Measurements from ENCODE around the gene CCDC91.
"Not testable (repeated sequence)": the region's sequence is repeated elsewhere in the genome, so short reads cannot be mapped to it uniquely, and the experiment has no call there.

Gene CCDC91

DNA sequence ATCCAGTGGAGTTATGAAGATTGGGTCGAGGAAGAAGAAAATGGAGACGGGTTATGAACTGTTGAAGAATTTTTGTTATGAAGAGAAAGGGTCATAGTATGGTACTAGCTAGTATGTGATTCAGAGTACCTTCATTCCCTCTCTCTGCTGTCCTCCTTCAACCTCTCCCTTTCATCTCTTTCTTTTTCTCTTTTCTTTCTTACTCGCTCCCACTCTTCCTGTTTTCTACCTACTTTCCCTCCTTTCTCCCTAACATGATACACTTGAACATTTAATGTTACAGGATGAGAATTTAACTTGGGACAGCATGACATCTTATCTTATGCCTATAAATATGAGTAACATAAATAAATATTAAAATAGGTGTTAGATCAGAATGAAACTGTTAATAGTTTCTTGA is 112.9 kb downstream of the CCDC91 start:
- DNase-seq = no peak

DNA sequence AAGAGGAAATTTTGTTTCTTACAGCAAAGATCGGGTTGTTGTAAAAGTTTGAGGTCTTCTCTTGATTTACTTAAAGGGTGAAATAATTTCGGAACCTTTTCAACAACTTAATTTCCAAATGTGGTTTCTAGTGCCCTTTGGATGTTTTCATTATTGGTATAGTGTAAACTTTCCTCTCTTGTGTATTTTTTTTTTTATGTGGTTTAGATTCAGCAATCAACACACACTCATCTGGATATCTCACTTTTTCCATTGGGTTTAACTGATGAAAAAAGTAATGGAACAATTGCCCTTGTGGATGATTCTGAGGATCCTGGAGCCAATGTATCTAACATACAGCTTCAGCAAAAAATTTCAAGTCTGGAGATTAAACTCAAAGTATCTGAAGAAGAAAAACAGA is 116.3 kb downstream of the CCDC91 start:
- no peak for DNase-seq

DNA sequence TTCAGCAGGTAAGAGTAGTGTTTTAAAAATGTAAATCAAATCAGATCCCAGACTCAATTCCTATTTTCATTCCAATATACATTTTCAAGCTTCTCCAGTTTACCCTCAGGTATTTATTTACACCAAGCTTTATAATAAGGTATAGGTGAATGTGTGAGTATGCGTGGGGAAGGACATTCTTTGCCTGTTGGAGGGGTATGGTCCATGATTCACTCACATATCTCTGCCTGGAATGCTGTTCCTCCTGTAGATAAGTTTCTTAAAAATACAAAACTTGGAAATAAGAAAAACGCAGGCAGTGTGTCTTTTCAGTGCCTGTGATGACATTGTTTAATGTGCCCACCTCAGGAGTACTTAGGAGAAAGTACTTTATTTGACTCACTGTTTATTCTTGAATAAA is 118.6 kb downstream of the CCDC91 start:
- DNase-seq = no peak

- DNase-seq = no peak
These were observed 123.4 kb downstream of the CCDC91 start for GRCh38 chr12:28313631-28314030.

GRCh38 chr12:28316049-28316448 is 125.8 kb downstream of the CCDC91 start:
- no peak for DNase-seq

DNA sequence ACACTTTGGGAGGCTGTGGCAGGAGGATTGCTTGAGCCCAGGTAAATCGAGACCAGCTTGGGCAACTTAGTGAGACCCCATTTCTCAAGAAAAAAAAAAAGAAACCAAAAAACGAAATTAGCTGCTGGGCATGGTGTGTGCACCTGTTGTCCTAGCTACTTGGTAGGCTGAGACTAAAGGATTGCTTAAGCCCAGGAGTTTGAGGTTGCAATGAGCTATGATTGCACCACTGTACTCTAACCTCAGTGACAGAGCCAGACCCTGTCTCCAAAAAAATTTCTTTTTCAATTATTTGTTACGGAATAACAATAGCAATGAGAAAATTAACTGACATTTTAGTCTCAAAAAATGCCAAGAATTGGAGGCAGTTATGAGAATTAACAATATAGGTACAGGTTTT is 128.0 kb downstream of the CCDC91 start:
- no peak for DNase-seq

GRCh38 chr12:28320353-28320752 is 130.1 kb downstream of the CCDC91 start:
- DNase-seq = no peak

- DNase-seq = no peak
These were observed 137.5 kb downstream of the CCDC91 start for GRCh38 chr12:28327722-28328121.

DNA sequence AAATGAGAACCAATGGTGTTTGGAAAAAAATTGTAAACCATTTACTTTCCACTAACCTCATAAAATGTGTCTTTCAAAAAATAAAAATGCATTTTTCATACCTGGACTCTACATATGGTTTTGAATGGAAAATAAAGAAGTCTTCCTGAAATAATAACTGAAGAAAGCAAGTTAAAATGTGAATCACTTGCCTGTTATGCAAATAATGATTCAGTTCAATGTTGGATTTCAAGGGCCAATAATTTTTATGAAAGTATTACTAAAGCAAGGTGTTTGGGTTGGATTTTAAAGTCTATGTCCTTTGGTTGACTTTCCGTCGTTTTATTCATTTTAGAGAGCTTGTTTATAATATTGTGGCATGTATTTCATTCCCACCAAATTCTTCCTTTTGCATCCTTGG is 138.7 kb downstream of the CCDC91 start:
- DNase-seq = no peak

GRCh38 chr12:28329727-28330126 is 139.5 kb downstream of the CCDC91 start:
- not testable (repeated sequence) for DNase-seq

DNA sequence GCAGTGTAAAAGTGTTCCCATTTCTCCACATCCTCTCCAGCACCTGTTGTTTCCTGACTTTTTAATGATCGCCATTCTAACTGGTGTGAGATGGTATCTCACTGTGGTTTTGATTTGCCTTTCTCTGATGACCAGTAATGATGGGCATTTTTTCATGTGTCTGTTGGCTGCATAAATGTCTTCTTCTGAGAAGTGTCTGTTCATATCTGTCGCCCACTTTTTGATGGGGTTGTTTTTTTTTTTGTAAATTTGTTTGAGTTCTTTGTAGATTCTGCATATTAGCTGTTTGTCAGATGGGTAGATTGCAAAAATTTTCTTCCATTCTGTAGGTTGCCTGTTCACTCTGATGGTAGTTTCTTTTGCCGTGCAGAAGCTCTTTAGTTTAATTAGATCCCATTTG is 140.0 kb downstream of the CCDC91 start:
- DNase-seq = not testable (repeated sequence)

DNA sequence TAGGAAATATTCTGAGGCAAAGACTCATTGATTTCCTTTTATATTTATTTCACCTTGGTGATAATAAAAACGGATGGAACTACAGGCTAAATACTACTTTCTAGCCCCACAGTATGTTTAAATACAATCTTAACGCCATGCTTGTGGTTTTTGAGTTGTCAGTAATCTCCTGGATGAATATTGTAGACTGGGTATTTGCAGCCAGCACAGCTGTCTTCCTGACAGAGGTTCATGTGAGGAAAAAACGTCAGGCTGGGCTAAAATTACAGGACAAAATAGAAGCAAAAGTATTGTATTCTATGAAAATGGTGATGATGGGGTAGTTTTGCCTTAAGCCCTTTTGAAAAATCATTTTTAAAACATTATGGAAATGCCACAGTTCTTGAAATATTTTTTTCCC is 140.9 kb downstream of the CCDC91 start:
- no peak for DNase-seq

DNA sequence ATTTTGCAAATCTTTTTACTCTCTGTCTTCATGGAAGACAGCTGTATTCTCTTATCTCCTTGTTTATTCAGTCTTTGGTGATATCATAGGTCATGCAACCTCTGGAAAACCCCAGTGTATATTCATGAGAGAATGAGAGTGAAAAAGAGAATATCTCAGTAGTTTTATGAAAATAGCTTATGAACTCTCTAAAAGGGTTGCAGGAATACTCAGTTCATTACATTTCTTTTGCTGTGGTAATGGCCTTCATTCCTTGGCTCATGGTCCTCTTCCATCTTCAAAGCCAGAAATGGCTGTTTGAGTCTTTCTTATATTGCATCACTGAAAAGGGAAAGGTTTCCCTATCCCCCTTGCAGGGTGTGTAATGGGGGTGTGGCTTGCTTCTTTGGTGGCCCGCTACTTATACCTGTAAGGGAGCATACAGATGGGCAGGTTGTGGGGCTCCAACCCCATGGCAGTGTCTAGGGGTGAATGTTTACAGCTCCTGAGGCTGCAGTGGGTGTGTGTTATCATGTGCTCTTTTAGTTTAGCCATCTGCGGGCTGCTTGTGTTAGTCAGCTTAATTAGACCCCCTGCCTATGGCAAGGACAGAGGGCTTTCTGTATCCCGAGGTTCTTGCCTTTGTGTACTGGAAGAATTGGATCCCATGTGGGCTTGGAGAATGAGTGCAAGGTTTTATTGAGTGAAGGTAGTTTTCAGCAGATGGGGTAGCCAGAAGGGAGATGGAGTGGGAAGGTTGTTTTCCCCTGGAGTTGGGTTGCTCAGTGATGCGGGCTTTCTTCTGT is 150.2 kb downstream of the CCDC91 start:
- DNase-seq = peak; percentile 6

DNA sequence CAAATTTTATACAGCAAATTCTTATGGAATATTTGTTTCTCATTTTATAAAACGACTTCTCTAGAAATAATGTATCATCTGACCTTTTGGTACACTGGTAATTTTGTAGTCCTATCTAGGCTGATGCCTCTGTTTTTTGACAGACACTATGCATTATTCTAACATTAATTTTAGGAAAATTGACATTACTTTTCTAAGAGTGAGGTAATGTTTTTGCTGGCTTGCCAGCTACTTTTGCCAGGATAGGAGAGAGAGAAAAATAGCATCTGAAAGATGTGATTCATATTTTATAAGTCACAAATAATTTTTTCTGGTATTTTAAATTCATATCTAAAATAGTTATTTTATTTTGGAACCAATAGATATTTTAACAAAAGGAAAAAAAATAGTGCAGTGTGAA is 153.5 kb downstream of the CCDC91 start:
- no peak for DNase-seq

DNA sequence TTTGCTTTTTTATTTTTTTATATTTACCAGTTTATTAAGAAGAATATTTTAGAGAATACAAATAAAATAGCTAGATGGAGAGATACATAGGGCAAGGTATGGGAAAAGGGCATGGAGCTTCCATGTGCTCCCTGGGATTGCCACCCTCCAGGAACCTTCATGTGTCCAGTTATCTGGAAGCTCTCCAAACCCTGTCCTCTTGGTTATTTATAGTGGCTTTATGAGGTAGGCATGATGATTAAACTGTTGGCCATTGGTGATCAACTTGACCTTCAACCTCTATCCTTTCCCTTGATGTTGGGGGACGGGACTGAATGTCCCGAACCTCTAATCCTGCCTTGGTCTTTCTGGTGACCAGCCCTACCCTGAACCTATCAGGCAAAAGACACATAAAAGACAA is 156.3 kb downstream of the CCDC91 start:
- no peak for DNase-seq

GRCh38 chr12:28349196-28349595 is 158.9 kb downstream of the CCDC91 start:
- no peak for DNase-seq

GRCh38 chr12:28350502-28350901 is 160.2 kb downstream of the CCDC91 start:
- no peak for DNase-seq

DNA sequence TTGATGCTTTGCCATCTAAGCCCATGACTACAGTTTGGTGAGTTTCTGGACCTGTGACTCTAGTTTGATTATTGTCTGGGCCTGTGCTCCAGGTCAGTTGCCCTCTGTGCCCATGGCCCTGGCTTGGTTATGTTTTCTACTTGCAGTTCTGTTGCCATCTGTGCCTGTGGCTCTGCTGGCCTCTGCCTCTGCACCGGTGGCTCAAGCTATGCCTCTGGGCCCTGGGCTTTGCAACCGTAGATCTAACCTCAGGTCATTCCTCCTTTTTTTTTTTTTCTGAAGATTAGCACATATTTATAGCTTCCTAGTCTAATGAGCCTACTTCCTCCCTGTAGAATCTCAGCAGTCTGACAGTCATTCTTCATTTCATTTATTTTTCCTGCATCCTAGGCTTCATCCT is 161.2 kb downstream of the CCDC91 start:
- DNase-seq = no peak

DNA sequence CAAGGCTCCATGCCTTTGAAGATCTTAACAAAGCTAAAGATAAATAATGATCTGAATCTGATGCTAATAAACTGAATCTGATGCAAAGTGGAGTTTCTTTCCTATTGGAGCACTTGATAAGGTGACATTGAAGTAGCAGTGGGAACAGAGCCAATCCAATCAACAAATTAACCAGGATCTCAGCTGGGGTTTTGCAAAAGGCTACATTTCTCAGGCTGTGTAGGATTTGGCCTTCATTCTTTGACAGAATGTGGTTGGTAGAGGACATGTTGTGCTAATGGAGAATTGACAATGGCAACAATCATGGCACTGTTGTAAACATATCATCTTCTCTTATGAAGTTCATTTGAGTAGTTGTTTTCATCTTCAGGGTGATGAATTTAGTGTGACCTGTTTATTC is 164.9 kb downstream of the CCDC91 start:
- DNase-seq = no peak

DNA sequence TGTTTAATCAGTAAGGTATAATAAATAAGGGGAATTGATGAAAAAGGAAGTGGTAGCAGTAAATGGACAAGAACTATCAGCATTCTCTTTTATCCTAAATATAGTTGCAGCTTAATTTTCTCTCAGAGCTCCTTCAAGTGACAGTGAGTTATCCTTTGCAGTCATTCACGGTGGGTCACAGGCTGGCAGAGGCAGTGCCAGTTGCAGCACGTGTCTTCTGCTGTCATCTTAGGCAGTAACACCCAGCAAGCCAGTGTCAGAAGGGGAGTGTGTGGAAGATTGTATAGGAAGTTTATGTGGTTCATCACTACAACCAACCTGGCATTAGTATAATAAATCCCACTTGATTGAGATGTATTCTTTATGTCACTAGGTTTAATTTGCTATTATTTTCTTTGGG is 170.0 kb downstream of the CCDC91 start:
- DNase-seq = no peak

- no peak for DNase-seq
These were observed 177.1 kb downstream of the CCDC91 start for GRCh38 chr12:28367326-28367725.

GRCh38 chr12:28367993-28368392 is 177.7 kb downstream of the CCDC91 start:
- no peak for DNase-seq

GRCh38 chr12:28369483-28369882 is 179.2 kb downstream of the CCDC91 start:
- DNase-seq = no peak

DNA sequence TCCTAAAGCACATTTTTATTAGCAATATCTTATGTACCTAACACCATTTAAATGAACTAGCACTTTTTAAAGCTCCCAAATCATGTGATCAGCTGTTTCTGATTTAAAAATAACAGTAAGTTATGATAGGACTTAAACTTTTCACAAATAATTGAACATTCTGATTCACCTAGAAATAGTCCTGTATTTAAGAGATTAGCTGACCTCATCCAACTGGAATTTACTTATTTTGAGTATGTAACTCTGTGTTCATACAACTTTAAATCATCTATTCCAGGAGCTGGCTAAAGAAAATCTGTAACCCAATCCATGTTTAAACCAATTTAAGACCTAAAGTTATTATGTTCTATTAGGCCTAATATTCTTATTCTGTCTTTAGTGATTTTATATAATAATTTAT is 184.3 kb downstream of the CCDC91 start:
- DNase-seq = peak; percentile 10

DNA sequence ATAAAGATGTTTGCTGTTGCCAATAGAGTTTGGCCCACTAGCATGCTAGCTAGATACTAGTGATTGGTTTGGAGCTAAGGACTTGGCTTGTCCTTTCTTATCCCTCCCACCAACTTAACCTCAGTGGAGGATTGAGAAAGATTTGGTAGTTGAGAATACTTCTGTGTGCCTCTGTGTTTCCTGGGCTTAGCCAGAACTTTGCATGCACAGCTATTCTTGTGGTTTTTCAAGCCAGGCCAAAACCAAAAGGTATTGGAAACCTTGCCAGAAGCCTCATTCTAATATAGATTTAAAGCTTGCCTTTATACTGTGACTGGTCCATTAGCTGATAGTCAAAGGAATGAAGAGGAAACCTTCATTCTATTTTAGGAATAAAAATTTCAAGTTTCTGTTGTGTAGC is 188.5 kb downstream of the CCDC91 start:
- DNase-seq = no peak
